ENCODE measurements around the gene CDH5.

DNA sequence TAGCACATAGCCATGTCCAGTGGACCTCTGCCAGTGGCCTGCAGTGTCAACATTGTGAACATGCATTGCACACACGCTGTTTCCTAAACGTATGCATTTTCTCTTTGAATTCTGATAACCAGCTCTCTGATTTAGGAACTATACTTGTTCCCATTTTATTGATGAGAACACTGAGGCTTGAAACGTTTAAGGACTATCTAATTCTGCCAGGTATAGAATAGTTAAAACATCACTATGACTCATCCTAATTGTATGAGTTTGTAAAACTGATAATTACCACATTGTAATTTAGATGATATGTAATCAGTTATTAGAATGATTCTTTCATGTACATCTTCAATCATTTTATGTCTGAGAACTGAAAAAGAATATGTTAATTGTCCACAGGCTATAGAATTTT lies 63.7 kb downstream of the CDH5 start:
- TF ChIP-seq EP300 (IDR thresholded peaks at IDR 0.05; ENCODE audit: borderline replicate concordance) (no peak), CEBPB (IDR thresholded peaks at IDR 0.05) (no peak), TCF12 (IDR thresholded peaks at IDR 0.05; ENCODE audit: low read depth) (no peak), YY1 (IDR thresholded peaks at IDR 0.05; ENCODE audit: low read depth) (no peak), RAD21 (IDR thresholded peaks at IDR 0.05; ENCODE audit: low read depth) (no peak), EGR1 (IDR thresholded peaks at IDR 0.05) (no peak), FOXM1 (IDR thresholded peaks at IDR 0.05; ENCODE audit: borderline replicate concordance, low read depth) (no peak), CREB1 (IDR thresholded peaks at IDR 0.05; ENCODE audit: low read depth) (no peak), TAF1 (IDR thresholded peaks at IDR 0.05; ENCODE audit: low read depth) (no peak)
- TF ChIP-seq, protein P1, sequence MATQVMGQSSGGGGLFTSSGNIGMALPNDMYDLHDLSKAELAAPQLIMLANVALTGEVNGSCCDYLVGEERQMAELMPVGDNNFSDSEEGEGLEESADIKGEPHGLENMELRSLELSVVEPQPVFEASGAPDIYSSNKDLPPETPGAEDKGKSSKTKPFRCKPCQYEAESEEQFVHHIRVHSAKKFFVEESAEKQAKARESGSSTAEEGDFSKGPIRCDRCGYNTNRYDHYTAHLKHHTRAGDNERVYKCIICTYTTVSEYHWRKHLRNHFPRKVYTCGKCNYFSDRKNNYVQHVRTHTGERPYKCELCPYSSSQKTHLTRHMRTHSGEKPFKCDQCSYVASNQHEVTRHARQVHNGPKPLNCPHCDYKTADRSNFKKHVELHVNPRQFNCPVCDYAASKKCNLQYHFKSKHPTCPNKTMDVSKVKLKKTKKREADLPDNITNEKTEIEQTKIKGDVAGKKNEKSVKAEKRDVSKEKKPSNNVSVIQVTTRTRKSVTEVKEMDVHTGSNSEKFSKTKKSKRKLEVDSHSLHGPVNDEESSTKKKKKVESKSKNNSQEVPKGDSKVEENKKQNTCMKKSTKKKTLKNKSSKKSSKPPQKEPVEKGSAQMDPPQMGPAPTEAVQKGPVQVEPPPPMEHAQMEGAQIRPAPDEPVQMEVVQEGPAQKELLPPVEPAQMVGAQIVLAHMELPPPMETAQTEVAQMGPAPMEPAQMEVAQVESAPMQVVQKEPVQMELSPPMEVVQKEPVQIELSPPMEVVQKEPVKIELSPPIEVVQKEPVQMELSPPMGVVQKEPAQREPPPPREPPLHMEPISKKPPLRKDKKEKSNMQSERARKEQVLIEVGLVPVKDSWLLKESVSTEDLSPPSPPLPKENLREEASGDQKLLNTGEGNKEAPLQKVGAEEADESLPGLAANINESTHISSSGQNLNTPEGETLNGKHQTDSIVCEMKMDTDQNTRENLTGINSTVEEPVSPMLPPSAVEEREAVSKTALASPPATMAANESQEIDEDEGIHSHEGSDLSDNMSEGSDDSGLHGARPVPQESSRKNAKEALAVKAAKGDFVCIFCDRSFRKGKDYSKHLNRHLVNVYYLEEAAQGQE (IDR thresholded peaks at IDR 0.05; ENCODE audit: low read depth), result no peak
- TF ChIP-seq, protein P2, sequence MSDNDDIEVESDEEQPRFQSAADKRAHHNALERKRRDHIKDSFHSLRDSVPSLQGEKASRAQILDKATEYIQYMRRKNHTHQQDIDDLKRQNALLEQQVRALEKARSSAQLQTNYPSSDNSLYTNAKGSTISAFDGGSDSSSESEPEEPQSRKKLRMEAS (IDR thresholded peaks at IDR 0.05), result no peak
- TF ChIP-seq, protein P3, sequence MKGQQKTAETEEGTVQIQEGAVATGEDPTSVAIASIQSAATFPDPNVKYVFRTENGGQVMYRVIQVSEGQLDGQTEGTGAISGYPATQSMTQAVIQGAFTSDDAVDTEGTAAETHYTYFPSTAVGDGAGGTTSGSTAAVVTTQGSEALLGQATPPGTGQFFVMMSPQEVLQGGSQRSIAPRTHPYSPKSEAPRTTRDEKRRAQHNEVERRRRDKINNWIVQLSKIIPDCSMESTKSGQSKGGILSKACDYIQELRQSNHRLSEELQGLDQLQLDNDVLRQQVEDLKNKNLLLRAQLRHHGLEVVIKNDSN (IDR thresholded peaks at IDR 0.05), result no peak
